Superior temporal gyrus (tissue), 1 donor: Measurements from ENCODE around the gene DVL1.

Experiments used
- DNase-seq: peaks from one replicate; pipeline ENCODE4 v3.0.0-alpha.2; 2016; ENCODE audit errors: extremely low spot score

Gene DVL1

DNA sequence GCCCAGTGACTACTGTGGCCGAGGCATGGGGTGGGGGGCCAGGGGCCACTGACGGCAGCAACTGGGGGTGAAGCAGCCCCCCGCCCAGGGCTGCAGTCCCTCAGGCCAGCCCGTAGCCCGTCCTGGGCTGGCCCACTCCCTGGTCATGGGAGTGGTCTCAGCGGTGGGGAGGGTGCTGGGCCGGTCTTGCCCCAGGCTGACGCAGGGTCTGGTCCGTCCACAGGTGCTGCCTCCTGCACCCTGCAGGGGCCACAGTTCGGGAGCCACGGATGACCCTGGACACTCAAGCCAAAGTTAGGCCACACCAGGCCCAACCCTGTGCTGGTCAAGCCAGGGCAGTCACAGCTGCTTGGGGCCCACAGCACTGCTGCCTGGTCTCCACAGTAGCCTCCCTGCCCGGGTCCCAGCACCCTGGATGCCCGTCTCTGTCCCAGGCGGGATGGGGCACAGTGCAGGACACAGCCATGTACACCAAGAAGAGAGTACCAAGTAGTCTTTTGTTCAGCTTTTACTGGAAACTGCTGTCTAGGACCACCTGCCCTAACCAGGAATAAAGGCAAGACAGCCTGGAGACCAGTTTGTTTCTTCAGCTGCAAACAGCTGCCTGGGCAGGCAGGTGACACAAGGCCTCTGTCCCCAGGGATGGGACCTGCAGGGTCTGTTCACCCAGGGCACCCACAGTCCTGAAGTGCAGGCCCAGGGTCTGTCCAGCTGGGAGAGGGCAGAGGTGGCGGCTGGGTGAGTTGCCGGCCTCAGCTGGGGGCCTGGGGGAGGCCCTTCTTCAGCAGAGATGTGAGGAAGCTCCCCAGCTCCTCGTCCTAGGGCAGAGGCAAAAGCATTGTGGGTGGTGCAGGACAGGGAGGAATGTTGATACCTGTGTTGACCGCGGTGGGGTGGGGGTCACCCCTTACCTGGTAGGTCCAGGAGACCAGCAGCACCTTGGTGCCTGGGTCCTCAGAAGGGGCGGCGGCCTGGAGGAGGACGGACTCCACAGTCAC lies 37.8 kb downstream of the DVL1 start:
- DNase-seq: no peak

DNA sequence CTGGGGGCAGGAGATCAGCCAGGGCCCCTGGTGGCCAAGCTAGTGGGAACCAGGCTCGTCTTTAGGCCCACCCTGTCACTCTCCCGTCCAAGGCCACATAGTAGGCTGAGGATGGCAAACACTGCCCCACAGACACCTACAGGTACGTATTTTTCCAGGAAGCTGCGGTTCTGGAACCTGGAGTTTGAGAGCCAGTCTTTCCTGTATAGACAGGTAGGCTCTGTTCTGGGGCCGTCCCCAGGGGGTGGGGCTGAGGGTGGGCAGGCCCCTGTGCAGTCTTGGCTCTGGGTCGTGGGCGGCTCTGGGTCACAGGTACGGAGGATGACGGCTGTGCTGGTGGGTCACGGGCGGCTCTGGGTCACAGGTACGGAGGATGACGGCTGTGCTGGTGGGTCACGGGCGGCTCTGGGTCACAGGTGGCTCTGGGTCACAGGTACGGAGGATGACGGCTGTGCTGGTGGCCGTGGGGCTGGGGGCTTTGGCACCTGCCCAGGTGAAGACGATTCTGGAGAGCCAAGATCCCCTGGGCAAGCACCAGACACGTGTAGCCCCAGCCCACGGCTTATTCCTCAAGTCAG lies 38.7 kb downstream of the DVL1 start:
- DNase-seq: no peak

DNA sequence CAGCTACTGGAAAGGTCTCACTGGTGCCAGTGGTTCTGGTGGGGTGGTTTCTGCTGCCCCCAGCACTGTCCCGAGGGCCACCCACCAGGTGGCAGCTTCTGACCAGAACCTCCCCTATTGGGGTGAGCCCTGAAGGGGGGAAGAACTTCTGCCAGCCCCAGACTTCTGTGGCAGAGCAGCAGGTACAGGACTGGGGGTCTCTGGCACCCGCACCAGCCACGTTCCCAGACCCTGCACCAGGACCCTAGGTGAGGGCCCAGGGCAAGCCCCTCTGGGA lies 39.2 kb downstream of the DVL1 start:
- DNase-seq: no peak

DNA sequence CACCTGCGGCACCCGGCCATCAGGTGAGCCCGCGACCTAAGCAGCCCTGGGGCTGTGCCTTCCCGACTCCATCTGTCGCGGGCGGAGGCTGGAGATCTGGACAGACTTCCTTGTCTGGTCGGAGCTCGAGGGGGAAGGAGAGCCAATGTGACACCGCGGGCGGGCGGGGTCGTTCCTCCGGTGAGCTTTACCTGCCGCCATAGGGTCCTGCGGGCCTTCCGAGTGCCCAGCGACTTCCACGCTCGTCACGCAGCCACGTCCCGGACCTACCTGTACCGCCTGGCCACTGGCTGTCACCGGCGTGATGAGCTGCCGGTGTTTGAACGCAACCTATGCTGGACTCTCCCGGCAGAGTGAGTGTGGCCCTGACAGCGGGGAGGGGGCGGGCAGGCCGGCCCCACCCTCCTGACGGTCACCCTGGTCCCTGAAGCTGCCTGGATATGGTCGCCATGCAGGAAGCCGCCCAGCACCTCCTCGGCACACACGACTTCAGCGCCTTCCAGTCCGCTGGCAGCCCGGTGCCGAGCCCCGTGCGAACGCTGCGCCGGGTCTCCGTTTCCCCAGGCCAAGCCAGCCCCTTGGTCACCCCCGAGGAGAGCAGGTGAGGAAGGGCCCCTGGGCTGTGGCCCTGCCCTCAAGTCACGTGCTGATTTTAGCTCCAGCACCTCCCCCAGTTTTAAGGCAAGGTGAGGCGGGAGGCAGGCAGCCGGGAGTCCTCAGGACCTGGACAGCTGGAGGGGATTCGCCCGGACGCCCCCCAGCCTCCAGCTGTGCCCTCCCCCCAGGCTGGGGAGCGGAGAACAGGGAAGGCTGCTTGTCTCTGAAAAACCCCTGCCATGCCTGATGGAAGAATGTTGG lies 39.7 kb downstream of the DVL1 start:
- no peak for DNase-seq

DNA sequence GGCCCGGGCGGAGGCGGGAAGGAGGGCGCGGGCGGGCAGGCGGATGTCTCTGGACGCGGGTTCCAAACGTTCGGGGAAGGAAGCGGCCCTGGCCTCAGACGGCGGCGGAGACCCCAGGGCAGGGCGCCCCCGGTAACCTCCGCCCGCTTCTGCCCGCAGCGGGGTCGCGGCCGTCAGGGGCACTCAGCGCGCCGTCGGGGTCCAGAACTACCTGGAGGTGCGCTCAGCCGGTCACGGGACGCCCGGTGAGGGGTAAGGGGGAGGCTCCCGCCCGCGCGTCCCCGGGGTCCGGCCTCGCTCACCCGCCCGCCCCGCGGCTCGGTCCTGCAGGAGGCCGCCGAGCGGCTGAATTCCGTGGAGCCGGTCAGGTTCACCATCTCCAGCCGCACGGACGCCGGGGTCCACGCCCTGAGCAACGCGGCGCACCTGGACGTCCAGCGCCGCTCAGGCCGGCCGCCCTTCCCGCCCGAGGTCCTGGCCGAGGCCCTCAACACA lies 40.4 kb downstream of the DVL1 start:
- no peak for DNase-seq

DNA sequence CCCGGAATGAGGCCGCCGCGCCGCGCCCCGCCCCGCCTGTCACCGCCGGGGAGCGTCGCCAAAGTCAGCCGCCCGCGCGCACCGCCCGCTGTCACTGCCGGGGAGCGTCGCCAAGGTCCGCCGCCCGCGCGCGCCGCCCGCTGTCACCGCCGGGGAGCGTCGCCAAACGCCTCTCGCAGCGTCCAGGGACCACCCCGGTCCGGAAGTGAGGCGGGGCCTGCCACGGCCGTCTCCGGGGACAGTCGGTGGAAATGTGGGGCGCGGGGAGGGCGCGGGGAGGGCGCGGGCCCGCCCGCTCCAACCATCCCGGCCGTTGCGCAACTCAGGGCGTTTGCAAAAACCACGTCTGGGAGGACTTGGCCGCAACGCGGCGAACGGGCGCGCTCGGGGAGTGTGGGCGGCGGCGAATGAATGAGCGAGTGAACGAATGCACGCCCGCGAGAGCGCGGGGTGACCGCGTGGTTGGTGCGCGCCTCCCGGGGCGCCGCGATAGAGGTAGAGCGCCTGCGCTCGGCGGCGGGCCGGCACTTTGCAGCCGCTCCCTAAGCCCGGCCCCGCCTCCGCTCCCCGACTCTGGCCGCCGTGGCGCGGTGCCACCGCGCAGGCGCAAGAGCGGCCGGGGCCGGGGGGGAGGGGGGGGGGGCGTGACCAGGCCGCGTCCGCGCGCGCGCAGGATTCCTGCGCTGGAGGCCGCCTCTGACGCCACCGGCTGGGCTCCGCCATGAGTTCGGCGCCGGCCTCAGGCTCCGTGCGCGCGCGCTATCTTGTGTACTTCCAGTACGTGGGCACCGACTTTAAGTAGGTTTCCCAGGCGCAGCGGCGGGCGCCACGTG lies 41.1 kb downstream of the DVL1 start, which contains the start of the genes ACAP3 and PUSL1:
Gene ACAP3, minus strand, starts transcription at position 8 of the 833 bp plus-strand sequence. CDS start 115 bp downstream, outside the sequence.
Gene PUSL1, plus strand, starts transcription at position 675 of the 833 bp plus-strand sequence. Its CDS starts 47 bp downstream, at position 722.
- DNase-seq: peak; percentile 87

DNA sequence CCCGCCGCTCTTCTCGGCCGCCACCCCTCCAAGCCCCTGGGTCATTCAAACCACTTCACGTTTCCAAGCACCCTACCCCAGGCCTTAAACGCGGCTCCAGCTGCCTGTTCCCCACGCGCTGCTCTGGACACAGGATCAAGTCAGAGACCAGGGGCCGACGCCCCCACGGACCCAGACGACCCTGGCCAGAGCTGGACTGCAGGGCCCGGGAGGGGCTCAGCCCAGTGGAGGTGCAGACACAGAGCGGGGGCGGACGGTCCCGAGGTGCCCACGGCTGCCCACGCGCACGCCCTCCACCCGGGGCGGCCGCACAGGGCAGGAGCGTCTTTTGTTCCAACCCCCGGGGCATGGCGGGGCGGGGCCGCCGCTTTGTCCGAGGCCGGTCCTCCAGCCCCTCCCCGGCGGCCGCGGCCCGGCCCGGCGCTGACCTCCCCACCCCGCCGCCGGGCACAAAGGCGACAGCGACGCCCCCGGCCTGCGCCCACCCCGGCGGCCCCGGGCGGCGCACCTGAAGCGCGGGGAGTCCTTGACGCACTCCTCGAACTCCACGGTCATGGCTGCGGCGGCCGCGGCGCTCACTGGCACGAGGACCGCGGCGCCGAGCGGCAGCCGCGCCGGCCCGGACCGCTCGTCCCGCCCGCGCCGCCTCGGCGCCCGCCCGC lies 41.8 kb downstream of the DVL1 start:
- DNase-seq: no peak

DNA sequence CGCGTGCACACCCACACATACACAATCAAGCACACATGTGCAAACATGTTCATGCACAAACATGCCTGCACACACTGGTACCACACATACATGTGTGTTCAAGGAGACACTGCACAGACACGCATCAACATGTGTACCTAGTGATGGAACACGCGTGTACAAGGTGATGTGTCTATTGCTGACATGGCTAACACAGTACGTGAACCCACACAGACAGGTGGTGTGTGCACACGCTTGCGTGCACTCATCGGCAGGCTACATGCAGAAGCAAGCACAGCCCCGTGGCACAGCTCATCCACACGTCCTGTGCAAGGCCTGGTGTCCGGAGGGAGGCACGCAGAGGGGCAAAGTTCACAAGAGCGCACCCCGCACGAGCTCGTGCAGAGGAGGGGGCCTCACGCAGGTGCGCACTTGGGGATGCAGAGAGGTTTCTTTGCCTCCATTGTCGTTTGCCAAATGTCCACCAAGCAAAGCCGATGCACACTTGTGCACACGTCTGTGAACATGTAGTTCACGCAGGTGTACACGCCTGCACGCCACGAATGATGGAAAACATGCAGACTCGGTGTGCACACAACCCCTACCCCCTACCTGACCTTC lies 42.5 kb downstream of the DVL1 start:
- DNase-seq: no peak

DNA sequence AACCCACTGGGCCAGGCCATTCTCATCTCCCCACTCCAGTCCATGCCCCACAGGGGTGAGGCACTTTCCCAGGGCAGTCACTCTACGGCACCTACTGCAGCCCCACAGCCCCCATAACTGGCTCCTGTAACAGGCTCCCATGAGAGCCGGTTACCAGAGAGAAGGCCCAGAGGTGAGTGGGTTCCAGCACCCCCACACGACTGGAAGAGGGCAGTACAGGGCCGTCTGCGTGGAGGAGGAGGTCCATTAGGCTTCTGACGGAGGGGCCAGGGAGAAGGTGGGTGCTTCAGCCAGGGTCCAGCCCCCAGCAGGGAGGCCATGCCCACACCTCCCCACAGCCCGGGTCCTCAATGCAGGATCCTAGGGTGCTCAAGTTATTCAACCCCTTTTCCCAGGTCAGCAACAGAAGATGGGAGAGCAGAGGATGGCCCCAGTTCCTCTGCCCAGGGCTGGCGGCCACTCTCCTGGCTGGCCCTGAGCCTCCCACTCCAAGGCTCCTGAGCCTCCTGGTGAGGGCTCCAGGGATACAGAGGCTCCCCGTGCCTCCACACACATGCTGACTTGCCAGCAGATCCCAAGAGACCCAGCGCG lies 43.1 kb downstream of the DVL1 start:
- no peak for DNase-seq

DNA sequence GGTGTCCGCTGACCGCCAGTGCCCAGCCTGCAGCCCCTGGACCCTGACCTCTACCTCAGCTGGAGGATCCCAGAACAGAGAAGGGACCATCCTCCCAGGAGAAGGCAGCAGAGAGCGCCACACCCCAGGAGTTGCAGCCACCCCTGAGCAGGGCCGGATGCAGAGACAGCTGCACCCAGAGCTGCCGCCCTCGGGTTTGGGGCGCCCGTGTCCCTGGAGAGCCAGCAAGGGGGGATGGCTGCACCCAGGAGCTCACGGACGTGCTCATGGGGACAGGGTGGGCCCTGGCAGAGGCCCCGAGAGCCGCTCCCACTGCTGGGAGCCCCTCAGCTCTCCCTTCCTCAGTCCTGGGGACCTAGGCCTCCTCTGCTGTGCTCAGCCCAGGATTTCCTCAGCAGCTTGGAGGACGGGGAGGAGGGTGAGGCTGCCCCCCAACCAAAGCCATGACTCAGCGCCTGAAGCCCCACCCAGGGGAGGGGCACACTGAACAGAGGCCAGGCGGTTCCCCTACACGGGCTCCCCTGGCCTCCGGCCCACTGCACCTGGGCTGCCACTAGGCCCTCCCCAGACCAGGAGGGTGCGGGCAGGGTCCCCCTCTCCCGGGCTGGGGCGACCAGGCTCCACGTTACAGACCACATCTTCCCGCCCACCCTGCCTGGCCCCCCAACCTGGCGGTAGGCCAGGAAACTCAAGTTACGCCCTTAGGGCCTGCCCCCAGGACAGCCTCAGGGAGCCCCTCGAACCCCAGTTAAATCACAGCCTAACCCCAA lies 43.7 kb downstream of the DVL1 start:
- DNase-seq: no peak

DNA sequence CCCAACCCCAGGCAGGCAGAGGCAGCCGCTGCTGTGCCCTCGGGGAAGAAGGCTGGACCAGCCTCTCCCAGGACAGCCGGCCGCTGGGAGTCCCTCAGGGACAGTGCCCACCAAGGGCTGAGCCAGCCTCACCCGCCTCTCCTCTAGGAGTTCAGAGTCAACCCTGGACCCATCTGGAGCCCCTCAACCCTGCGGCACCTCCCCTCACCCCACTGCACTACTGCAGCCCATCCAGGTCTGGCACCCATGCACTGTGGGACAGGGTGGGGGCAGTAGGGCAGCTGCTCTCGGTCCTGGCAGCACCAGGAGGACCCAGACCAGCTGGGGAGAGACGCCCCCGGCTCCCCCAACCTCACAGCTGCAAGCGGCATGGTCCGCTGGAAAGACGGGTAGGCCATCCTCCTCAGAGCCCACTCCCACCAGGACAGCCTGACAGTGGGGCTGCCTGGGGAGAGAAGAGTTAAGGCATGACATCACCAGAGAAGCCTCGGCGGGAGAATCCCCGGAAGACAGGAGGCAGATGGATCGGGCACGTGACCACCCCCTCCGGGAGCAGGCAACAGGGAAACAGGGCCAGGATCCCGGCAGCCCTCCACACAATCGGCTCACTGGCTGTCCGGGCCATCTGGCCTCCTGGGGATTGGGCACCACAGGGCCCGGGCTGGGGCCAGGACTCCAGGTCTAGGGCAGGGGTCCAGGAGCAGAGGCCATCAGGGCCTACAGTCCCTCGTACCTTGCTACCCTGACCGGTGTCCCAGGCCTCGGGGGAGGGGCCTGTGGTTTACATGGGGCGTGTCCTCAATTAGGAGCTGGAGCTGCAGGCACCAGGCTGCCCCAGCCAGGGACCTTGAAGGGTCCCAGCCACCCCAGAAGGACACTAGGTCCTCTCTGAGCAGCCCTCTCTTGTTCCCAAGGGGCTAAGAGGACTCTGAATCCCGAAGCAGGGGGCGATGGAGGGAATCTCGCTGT lies 44.6 kb downstream of the DVL1 start:
- peak; percentile 96 for DNase-seq

DNA sequence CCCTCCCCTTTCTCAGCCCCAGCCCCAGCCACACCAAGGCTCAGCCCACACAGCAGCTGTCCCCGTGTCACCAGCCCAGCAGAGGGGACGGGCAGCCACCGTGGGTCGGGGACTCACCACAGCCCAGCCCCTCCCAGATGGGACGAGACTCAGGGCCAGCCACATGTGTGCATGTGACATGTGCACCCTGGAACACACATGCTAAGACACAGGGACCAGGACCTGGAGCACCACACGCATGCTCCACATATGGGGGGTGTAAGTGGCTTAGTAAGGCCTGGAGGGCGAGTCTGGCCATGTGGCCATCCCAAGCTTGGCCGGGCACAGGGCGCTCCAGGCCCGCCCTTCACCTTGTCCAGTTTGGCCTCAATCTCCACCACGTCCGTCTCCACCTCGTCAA lies 45.5 kb downstream of the DVL1 start:
- no peak for DNase-seq

DNA sequence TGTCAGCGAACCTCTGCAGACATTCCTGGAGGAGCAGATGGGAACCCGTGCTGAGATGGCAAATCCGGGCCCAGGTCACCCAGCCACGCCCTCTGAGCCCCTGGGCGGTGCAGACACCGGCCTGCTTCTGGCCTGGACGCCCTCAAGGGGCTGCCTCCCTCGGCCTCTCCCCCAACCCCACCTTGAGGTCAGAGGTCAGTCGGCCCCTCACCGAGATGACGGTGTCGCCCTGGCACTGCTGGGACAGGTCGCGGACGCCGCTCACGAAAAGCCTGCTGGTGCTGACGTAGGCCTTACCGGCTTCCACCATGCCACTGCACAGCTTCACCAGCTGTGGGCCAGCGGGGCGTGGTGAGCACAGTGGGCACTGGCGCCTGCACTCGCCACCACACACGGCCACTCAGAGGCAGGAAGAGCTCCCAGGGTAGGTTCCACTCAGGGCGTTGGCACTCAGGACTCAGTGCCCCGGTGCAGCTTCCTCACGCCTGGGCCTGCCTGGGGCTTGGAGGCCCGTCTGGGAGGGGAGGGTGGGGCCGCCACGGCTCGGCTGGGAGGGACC lies 46.2 kb downstream of the DVL1 start:
- DNase-seq: no peak

DNA sequence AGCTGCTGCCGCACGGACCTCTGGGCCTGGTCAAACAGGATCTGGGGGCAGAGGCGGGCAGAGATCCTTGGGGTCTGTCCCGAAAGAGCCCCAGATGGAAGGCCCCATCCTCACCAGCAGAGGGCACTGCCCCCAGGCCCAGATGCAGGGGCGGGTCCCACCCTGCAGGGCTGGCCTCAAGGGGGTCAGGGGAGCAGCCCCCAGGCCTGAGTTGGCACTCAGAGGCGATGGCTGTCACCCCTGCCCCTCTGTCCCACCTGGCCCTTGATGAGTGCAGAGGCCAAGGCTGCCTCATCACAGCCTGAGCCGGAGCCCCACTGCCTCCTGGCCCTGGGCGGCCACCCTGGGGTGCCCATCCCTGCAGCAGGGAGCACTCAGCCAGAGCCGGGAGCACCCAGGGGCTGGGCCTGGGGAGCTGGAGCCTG lies 47.2 kb downstream of the DVL1 start:
- DNase-seq: no peak

DNA sequence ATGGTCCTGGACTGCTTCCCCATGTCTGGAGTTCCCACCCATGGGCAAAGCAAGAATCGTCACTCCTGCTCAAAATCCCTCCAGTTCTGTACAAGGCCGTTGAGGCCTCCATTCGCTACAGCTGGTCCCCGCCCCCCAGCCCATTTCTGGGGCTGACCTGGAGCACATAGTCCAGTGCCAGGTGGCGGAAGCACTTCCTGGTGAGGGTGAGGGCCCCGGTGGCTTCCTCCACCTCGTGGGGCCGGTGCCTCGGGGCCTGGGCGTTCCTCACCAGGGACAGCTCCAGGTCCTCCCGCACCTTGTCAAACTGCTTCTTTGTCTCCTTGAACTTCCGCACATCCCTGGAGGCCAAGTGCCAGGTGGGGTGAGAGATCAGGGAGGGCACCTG lies 48.9 kb downstream of the DVL1 start:
- no peak for DNase-seq

DNA sequence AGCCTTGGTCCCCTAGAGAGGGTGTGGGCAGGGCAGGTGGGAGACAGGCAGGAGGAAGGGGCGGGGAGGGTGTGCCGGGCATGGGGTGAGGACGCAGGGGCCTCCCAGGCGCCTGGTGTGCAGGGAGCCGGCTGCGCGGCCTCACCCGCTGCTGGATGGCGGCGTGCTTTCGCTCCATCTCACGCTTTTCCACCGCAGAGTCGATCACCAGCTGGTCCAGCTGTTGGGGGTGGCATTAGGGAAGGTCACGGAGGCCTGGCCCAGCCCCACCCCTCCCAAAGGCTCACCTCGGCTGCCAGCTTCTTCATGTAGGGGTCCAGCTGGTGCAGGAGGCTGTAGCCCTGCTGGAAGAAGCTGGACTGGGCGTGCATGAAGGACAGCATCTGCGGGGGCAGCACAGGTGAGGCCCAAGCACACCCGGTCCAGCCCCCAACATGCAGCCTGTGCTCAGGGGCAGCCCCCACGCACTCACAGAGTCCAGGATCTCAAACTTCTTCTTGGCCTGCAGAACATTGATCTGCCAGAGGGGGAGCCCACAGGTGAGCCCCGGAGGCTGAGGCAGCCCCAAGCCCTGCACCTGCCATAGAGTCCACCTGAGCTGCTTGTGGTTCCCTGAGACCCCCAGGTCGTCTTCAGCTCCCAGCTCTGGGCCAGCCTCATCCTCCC lies 49.4 kb downstream of the DVL1 start:
- no peak for DNase-seq
